SKM-1 (cell line): Measurements from ENCODE around the gene CIDEA.
A peak's percentile ranks its signal among the peaks of the same experiment; 100 is the strongest.
"Not testable (repeated sequence)": the region's sequence is repeated elsewhere in the genome, so short reads cannot be mapped to it uniquely, and the experiment has no call there.

Source experiments
- DNase-seq: peaks from one replicate; lab custom pipeline; 2025; ENCODE audit not compliant: unreplicated experiment; lab: John Stamatoyannopoulos, UW

CIDEA gene, protein sequence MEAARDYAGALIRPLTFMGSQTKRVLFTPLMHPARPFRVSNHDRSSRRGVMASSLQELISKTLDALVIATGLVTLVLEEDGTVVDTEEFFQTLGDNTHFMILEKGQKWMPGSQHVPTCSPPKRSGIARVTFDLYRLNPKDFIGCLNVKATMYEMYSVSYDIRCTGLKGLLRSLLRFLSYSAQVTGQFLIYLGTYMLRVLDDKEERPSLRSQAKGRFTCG

GRCh38 chr18:12254136-12254819, at the start of gene CIDEA:
TSS of gene CIDEA (plus strand) at chr18:12254361. CDS start at chr18:12254384, 23 bp downstream.
- no peak for DNase-seq

DNA sequence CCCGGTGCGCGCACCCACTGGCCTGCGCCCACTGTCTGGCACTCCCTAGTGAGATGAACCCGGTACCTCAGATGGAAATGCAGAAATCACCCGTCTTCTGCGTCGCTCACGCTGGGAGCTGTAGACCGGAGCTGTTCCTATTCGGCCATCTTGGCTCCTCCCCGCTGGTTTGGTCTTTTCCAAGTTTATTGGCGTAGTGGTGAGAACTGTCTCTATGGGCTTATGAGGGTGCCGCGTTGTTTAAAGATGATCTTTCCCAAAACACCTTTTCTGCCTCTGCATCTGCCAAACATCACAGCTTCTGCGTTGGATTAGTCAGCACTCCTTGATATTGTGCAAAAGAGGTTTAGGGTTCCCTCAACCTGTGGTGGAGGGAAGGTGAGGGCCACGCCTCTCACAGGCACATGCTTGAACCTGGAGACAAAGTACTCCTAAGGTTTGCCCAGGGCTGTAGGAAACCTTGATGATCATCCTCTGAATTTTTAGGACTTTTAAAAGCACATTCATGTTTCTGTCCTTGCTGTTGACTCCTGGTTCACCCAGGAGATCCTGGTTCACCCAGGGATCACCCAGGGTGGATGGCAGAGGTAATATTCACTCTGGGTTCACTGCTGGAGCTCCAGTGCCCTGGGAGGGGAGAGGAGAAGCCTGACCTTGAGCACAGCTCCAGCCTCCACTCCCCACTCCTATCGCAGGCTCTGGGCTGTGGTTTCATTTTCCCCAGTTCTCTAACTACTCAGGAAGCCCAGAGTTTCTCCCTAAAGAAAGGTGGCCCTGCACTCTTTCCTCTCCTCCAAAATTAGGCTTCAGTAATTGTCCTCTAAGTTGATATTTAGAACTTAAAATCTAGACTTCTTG, 45.6 kb upstream of the CIDEA start:
- DNase-seq, result not testable (repeated sequence)

DNA sequence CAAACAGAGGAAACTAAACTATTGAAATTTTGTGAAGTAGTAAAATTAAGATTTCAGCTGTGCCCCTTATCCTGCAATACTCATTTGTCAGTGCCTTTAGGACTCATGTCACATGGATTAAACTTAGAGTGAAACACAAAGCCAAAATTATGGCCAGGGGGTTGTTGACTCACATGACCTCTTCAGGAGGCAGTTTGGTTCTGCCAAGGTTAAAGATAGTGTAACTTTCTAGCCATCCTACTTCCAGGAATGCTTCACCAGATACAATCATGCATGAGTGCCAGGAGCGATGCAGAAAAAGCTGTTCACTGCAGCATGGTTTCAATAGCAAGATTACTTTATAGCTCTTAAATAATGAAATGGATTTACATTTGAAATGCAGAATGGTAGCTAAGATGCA, 41.9 kb upstream of the CIDEA start:
- not testable (repeated sequence) for DNase-seq

DNA sequence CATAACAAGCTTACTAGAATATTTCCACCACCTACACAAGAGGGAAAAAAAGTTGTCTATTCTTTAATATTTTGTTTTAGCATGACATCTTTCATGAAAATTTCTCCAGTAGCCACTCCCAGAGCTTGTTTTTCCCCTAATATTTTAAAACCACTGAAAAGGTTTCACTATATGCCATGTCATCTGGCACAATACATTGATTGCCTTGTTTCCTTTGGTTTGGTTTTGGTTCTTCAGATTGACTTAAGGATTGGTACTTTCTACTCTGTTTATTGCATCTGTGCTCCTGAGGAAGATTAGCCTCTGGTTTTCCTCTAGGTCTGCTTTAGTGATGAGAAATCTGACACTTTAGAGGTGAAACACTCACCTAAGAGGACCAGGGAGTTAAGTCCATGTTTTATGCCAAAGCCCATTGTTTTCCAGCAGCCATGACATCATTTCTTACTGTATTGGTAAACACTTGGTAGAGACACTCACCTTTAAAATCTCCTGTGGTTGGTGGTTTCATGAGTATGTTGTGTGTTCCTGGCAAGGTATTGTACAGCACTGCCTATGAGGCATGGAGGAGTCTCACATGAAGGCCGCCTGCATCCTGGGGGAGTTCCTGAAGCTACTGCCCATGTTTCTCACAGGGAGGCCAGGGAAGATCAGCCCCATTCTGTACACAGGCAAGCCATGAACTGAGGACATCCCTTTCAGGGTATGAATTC, 39.7 kb upstream of the CIDEA start:
- not testable (repeated sequence) for DNase-seq

DNA sequence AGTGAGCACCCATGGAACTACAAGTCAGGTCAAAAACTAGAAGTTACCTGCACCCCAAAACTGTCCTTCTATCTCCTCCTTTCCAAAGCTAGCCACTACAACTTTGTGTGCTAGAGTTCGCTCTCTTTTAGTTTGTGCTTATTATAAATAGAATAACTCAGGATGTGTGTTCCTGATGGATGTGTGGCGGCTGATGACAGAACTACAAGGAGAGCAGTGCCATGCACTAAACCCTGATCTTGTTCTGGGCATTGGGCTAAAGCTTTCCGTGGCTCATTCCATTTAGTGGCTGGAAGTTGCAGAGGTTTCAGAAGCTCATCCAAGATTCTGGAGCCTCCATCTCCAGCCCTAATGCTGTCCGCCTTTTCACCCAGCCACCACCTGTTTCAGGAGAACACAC, 37.7 kb upstream of the CIDEA start:
- not testable (repeated sequence) for DNase-seq

- DNase-seq, result not testable (repeated sequence)
Measured at GRCh38 chr18:12218603-12219002, 35.6 kb upstream of the CIDEA start.

- DNase-seq, result not testable (repeated sequence)
Measured at GRCh38 chr18:12222041-12222440, 32.1 kb upstream of the CIDEA start.

DNA sequence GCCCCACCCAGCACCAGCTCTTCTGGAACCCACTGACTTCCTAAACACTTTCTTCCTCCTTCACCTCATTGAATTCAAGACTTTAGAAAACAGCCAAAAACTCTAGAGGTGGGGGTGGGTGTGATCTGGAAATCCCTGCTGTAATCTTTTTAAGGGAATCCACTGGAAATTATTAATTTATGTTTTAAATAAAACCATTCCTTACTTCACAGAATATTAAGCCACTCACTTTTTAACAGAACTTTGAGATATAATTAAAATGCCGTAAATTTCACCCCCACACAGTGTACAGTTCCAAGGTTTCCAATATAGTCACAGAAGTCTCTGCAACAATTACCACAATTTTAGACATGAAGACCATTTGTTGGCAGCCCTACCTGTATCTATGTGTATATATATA, 30.8 kb upstream of the CIDEA start:
- not testable (repeated sequence) for DNase-seq

- not testable (repeated sequence) for DNase-seq
Measured at GRCh38 chr18:12226807-12227206, 27.4 kb upstream of the CIDEA start.

GRCh38 chr18:12227399-12228186, 26.6 kb upstream of the CIDEA start:
- DNase-seq, result not testable (repeated sequence)

GRCh38 chr18:12228308-12228707, 25.9 kb upstream of the CIDEA start:
- not testable (repeated sequence) for DNase-seq

DNA sequence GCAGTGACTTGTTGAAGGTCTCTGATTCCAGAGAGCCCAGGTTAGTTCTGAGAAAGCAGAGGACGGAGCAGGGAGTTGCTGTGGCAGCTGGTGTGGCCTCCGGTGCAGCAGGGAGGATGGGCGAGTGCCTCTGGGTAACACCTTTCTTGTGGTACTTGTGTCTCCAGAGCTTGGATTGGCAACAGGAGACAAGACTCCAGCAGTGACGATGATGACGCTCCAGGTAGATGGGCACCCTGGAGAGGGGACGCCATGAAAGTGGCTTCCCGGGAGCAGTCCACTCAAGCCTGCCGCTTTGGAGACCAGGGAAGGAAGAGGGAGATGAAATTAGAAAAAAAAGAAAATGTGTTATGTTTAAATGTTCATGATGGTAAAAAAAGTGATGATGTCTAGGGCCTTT, 23.6 kb upstream of the CIDEA start:
- not testable (repeated sequence) for DNase-seq

DNA sequence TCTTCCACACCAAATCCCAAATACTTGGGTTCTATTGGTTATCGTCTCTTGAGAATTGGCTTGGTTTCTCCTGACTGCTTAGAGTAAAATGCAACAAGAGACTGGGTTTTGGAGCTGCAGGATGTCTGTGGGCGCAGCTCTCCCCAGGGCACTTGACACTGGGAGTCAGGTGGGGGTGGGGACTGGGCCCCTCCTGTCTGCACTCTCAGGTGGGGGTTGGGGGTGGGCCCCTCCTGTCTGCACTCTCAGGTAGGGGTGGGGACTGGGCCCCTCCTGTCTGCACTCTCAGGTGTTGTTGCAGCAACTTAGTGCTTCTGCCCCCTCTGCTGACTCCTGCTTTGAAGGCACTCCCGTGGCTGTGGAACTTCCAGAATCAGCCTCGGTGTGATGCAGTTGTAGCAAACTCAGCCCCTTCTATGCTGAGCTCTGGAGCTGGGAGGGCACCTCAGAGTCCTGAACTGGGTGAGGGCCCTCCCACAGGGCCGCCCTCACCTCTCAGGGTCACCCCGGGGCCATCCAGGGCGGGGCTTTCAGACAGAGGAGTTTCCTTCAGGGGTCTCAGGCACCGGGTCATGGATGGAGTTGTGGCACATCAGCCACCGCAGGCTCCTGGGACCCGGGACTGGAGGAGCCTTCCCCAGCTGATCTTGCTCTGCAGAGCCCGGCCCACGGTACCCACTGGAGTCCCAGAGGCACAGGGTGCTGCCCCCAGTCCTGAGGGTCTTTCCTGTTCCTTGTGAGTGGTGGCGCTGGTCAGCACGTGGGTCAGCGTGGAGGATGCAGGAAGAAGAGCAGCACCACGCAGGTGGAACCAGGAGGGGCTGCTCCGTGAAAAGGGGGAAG, 22.9 kb upstream of the CIDEA start:
- no peak for DNase-seq

GRCh38 chr18:12231986-12232385, 22.2 kb upstream of the CIDEA start:
- DNase-seq, result no peak

GRCh38 chr18:12233378-12233777, 20.8 kb upstream of the CIDEA start:
- DNase-seq, result no peak

DNA sequence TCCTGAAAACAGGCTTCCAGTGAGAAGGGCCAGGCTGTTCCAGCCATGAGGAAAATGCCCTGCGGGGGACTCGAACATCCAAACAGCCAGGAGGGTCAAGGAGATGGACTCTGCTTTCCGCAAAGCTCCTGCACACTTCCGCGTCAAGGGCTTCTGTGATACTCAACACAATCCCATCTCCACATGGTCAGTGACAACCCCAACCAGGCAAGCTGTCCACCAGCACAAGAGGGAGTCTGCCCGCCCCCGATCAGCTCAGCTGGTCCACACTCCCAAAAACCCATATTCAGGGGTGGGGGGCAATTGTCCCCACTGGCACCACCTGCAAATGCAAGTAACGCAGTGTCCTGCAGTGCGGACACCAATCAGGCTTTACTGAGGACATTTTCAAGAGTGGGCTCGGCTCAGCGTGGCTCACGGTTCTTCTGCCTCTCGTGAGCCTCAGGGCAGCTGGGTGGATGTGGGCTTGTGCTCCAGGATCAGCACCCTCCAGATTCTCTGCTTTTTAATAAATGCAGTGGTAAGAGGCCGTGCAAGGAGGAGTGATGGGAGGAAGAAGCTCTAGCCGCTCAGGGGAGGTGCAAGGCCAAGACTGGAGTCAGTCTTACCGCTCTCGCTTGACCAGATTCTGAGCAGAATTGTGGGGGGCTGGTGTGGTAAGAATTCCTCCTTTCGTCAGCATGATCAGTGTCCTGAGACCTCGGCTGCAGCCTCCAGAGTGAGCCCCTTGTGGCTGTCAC, 19.5 kb upstream of the CIDEA start:
- DNase-seq, result no peak

DNA sequence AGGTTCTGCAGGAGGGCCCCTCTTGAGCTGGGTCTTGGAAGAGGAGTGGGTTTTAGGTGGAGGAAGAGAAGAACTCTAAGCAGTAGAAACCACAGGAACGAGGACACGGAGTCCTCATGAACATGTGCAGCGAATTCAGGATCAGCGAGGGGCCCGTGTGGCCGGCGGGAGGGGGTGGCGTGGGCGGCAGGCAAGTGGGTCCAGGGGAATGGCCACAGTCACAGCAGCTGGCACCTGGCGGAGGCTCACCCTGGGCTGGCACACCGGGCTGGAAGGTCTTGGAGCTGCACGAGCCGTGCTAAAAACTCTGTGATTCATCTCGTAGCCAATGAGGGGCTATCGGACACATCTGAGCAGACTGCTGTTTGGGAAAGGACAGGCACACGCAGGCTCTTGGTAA, 18.0 kb upstream of the CIDEA start:
- no peak for DNase-seq

GRCh38 chr18:12236934-12237832, 17.0 kb upstream of the CIDEA start:
- DNase-seq, result peak; percentile 62
